Measurements from ENCODE around the gene TOP1. TPM values are rescaled to one million over a fixed set of nuclear protein-coding genes. Genes with fewer than 3 reads are reported as not detected.
A peak's percentile ranks its signal among the peaks of the same experiment; 100 is the strongest.

Gene TOP1
- total RNA-seq, 1 donor from 2014 or later: 38.1 TPM

DNA sequence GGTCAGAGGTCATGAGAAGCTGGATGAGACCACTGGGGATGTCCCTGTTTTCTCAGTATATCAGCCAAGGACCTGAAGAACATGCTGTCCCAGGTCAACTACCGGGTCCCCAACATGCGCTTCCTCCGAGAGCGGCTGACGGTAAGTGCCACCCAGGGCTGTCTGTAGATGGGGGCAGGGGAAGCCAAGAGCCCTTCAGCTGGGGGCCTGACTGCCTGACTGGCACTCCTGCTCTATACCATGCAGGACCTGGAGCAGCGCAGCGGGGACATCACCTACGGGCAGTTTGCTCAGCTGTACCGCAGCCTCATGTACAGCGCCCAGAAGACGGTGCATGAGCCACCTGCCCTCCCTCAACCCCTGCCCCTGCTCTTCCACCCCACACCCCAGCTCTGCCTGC lies 133.8 kb downstream of the TOP1 start:
- H3K4me1 ChIP-seq: peaks cover 36% of the 10 kb centered on the region
- no peak overlapping the region for H3K4me3 ChIP-seq
- intact Hi-C loops (cut with DNase I): no loop called here
- peaks cover 0 to 67% of the 10 kb centered on the region in 2 donors for H3K36me3 ChIP-seq
- H3K27ac ChIP-seq: no peak overlapping the region
- DNase-seq (ENCODE audit: extremely low spot score in 2 of 2): no peak
- H3K27me3 ChIP-seq: no peaks in the 10 kb centered on the region
- no peaks in the 10 kb centered on the region for H3K9me3 ChIP-seq
- no peak for TF ChIP-seq POLR2A (IDR thresholded peaks at IDR 0.05)
- peak in 1 of 2 donors; percentile 6 for TF ChIP-seq POLR2AphosphoS5 (IDR thresholded peaks at IDR 0.05; ENCODE audit: insufficient read depth in 1 of 2, low read depth in 1 of 2)

DNA sequence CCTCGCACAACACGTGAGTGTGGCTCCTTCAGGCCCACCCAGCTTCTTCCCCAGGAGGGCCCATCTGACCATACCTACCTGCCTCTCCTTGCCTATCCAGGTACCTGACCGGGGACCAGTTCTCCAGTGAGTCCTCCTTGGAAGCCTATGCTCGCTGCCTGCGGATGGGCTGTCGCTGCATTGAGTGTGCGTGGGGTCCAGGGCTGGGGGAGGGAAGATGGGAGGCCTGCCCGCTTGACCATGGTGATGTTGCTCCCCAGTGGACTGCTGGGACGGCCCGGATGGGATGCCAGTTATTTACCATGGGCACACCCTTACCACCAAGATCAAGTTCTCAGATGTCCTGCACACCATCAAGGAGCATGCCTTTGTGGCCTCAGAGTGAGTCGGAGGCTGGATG lies 135.2 kb downstream of the TOP1 start:
- H3K4me3 ChIP-seq: no peak overlapping the region
- H3K27me3 ChIP-seq: no peaks in the 10 kb centered on the region
- DNase-seq (ENCODE audit: extremely low spot score in 2 of 2): no peak
- peaks cover 22% of the 10 kb centered on the region for H3K4me1 ChIP-seq
- no peaks in the 10 kb centered on the region for H3K9me3 ChIP-seq
- TF ChIP-seq POLR2A (IDR thresholded peaks at IDR 0.05): no peak
- no peak for TF ChIP-seq POLR2AphosphoS5 (IDR thresholded peaks at IDR 0.05; ENCODE audit: insufficient read depth in 1 of 2, low read depth in 1 of 2)
- TF ChIP-seq CTCF (IDR thresholded peaks at IDR 0.05): no peak
- H3K27ac ChIP-seq: no peak overlapping the region
- H3K36me3 ChIP-seq: peaks cover 0 to 81% of the 10 kb centered on the region in 2 donors
- intact Hi-C loops (cut with DNase I): no loop called here

GRCh38 chr20:41165001-41165882 lies 136.6 kb downstream of the TOP1 start:
- Histone ChIP-seq H3K27me3 (no peaks in the 10 kb centered on the region), H3K4me3 (no peak overlapping the region), H3K4me1 (peaks cover 8% of the 10 kb centered on the region), H3K27ac (no peak overlapping the region), H3K36me3 (peaks cover 0 to 85% of the 10 kb centered on the region in 2 donors), H3K9me3 (no peaks in the 10 kb centered on the region)
- DNase-seq (ENCODE audit: extremely low spot score in 2 of 2): no peak
- TF ChIP-seq POLR2A (IDR thresholded peaks at IDR 0.05) (no peak), CTCF (IDR thresholded peaks at IDR 0.05) (no peak), POLR2AphosphoS5 (IDR thresholded peaks at IDR 0.05; ENCODE audit: insufficient read depth in 1 of 2, low read depth in 1 of 2) (no peak)
- intact Hi-C loops (cut with DNase I): no loop called here

GRCh38 chr20:41166201-41167117 lies 137.8 kb downstream of the TOP1 start:
- Histone ChIP-seq H3K9me3 (no peaks in the 10 kb centered on the region), H3K36me3 (peaks cover 0 to 88% of the 10 kb centered on the region in 2 donors), H3K27me3 (no peaks in the 10 kb centered on the region), H3K4me3 (no peak overlapping the region), H3K4me1 (peaks cover 4% of the 10 kb centered on the region), H3K27ac (no peak overlapping the region)
- DNase-seq (ENCODE audit: extremely low spot score in 2 of 2): no peak
- intact Hi-C loops (cut with DNase I): no loop called here
- TF ChIP-seq POLR2AphosphoS5 (IDR thresholded peaks at IDR 0.05; ENCODE audit: insufficient read depth in 1 of 2, low read depth in 1 of 2) (no peak), CTCF (IDR thresholded peaks at IDR 0.05) (no peak), POLR2A (IDR thresholded peaks at IDR 0.05) (no peak)

- intact Hi-C loops (cut with DNase I): no loop called here
- Histone ChIP-seq H3K4me3 (no peak overlapping the region), H3K4me1 (peaks cover 6% of the 10 kb centered on the region), H3K27ac (no peak overlapping the region), H3K27me3 (no peaks in the 10 kb centered on the region), H3K9me3 (no peaks in the 10 kb centered on the region), H3K36me3 (peaks cover 0 to 89% of the 10 kb centered on the region in 2 donors)
- TF ChIP-seq POLR2AphosphoS5 (IDR thresholded peaks at IDR 0.05; ENCODE audit: insufficient read depth in 1 of 2, low read depth in 1 of 2) (no peak), CTCF (IDR thresholded peaks at IDR 0.05) (no peak), POLR2A (IDR thresholded peaks at IDR 0.05) (no peak)
- DNase-seq (ENCODE audit: extremely low spot score in 2 of 2): no peak
Measured at GRCh38 chr20:41167118-41167470, 138.5 kb downstream of the TOP1 start.

Measured in vagina (tissue), 2 donors.